ENCODE measurements around the gene AHI1.

The AHI1 gene

DNA sequence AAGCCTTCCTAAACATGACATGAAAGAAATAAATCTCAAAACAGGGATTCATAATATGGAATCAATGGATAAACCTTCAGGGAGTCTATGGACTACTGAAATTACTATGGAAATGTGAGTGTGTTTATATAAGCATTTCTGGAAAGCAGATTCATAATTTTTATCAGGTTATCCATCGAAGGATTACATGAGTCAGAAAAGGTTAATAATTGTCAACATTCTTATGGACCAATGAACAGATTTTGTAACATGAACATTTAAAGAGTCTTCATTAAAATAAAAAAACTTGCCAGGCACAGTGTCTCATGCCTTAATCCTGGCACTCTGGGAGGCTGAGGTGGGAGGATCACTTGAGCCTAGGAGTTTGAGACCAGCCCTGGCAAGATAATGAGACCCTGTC, 84.8 kb downstream of the AHI1 start:
- no peaks in the 10 kb centered on the region for H3K27me3 ChIP-seq (replicated peaks; ENCODE audit: insufficient read depth, low read length)
- no peaks in the 10 kb centered on the region for H3F3A ChIP-seq (ENCODE audit: insufficient read depth, low read length)
- H3K4me2 ChIP-seq (ENCODE audit: low read depth, low read length), result no peak overlapping the region
- H3K9me3 ChIP-seq (replicated peaks; ENCODE audit: insufficient read depth, low read length), result no peaks in the 10 kb centered on the region
- H3K4me3 ChIP-seq (ENCODE audit: low read length), result no peak overlapping the region
- no peak overlapping the region for H2AFZ ChIP-seq (ENCODE audit: low read length)
- H3K9me2 ChIP-seq (replicated peaks; ENCODE audit: insufficient read depth, low read length), result no peaks in the 10 kb centered on the region
- H3K79me2 ChIP-seq (ENCODE audit: low read length), result no peaks in the 10 kb centered on the region
- no peaks in the 10 kb centered on the region for H4K20me1 ChIP-seq (ENCODE audit: insufficient read depth, low read length)
- H3K9ac ChIP-seq (ENCODE audit: low read length), result no peak overlapping the region
- no peak for TF ChIP-seq EZH2phosphoT487 (IDR thresholded peaks at IDR 0.05; ENCODE audit: low read length)
- TF ChIP-seq, protein P1, sequence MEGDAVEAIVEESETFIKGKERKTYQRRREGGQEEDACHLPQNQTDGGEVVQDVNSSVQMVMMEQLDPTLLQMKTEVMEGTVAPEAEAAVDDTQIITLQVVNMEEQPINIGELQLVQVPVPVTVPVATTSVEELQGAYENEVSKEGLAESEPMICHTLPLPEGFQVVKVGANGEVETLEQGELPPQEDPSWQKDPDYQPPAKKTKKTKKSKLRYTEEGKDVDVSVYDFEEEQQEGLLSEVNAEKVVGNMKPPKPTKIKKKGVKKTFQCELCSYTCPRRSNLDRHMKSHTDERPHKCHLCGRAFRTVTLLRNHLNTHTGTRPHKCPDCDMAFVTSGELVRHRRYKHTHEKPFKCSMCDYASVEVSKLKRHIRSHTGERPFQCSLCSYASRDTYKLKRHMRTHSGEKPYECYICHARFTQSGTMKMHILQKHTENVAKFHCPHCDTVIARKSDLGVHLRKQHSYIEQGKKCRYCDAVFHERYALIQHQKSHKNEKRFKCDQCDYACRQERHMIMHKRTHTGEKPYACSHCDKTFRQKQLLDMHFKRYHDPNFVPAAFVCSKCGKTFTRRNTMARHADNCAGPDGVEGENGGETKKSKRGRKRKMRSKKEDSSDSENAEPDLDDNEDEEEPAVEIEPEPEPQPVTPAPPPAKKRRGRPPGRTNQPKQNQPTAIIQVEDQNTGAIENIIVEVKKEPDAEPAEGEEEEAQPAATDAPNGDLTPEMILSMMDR (IDR thresholded peaks at IDR 0.05; ENCODE audit: low read length), result no peak
- no peak for TF ChIP-seq EZH2 (optimal IDR thresholded peaks at IDR 0.05; ENCODE audit: low read depth, low read length)
- DNase-seq, result no peak
- no peak overlapping the region for H3K27ac ChIP-seq (ENCODE audit: low read length)
- peaks cover 10% of the 10 kb centered on the region for H3K4me1 ChIP-seq (ENCODE audit: low read length)
- no peaks in the 10 kb centered on the region for H3K36me3 ChIP-seq (replicated peaks; ENCODE audit: insufficient read depth, low read length)

DNA sequence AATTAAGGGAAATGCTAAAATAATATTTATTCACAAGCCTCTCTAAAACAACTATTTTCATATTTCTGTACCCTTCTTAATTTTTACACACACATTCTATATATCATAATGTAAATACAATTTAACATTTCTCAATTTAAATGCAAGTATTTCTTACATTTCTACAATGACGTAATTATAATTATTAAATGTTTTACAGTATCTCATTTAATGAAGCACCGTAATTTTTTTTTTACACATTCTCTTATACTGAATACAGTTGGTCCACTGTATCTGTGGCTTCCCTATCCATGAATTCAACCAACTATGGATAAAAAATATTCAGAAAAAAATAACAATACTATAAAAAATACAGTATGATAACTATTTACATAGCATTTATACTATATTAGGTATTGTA, 85.7 kb downstream of the AHI1 start:
- Histone ChIP-seq H3K27me3 (replicated peaks; ENCODE audit: insufficient read depth, low read length) (no peaks in the 10 kb centered on the region), H3K9me3 (replicated peaks; ENCODE audit: insufficient read depth, low read length) (no peaks in the 10 kb centered on the region), H3F3A (ENCODE audit: insufficient read depth, low read length) (no peaks in the 10 kb centered on the region), H3K36me3 (replicated peaks; ENCODE audit: insufficient read depth, low read length) (no peaks in the 10 kb centered on the region), H2AFZ (ENCODE audit: low read length) (no peak overlapping the region), H3K9ac (ENCODE audit: low read length) (no peak overlapping the region), H3K4me2 (ENCODE audit: low read depth, low read length) (no peak overlapping the region), H3K9me2 (replicated peaks; ENCODE audit: insufficient read depth, low read length) (no peaks in the 10 kb centered on the region), H4K20me1 (ENCODE audit: insufficient read depth, low read length) (no peaks in the 10 kb centered on the region), H3K4me1 (ENCODE audit: low read length) (peaks cover 10% of the 10 kb centered on the region), H3K27ac (ENCODE audit: low read length) (no peak overlapping the region), H3K79me2 (ENCODE audit: low read length) (no peaks in the 10 kb centered on the region), H3K4me3 (ENCODE audit: low read length) (no peak overlapping the region)
- TF ChIP-seq EZH2phosphoT487 (IDR thresholded peaks at IDR 0.05; ENCODE audit: low read length) (no peak), EZH2 (optimal IDR thresholded peaks at IDR 0.05; ENCODE audit: low read depth, low read length) (no peak)
- TF ChIP-seq, protein P1 (IDR thresholded peaks at IDR 0.05; ENCODE audit: low read length), result no peak
- DNase-seq, result no peak

DNA sequence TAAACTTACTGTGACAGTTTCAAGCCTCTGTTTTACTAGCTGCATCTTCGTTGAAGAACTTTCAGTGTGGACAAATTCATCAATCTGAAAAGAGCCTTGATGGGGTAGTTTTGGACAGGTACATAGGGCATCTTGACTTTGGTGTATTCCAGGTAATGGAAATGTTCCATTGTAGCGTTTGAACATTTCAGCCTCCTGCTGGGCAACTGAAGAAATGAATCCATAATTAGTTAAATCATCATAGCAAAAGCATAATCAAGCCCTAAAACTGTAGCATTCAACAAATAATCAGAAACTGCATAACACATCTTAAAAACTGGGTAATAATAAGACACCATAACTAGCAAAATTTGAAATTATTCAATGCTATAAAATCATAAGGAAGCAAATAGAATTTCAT, 86.2 kb downstream of the AHI1 start:
- Histone ChIP-seq H3K4me2 (ENCODE audit: low read depth, low read length) (no peak overlapping the region), H3K9me3 (replicated peaks; ENCODE audit: insufficient read depth, low read length) (no peaks in the 10 kb centered on the region), H2AFZ (ENCODE audit: low read length) (no peak overlapping the region), H3K4me1 (ENCODE audit: low read length) (peaks cover 10% of the 10 kb centered on the region), H3K4me3 (ENCODE audit: low read length) (no peak overlapping the region), H3K27me3 (replicated peaks; ENCODE audit: insufficient read depth, low read length) (no peaks in the 10 kb centered on the region), H4K20me1 (ENCODE audit: insufficient read depth, low read length) (no peaks in the 10 kb centered on the region), H3K27ac (ENCODE audit: low read length) (no peak overlapping the region), H3K36me3 (replicated peaks; ENCODE audit: insufficient read depth, low read length) (no peaks in the 10 kb centered on the region), H3F3A (ENCODE audit: insufficient read depth, low read length) (no peaks in the 10 kb centered on the region), H3K79me2 (ENCODE audit: low read length) (no peaks in the 10 kb centered on the region), H3K9me2 (replicated peaks; ENCODE audit: insufficient read depth, low read length) (no peaks in the 10 kb centered on the region), H3K9ac (ENCODE audit: low read length) (no peak overlapping the region)
- TF ChIP-seq EZH2phosphoT487 (IDR thresholded peaks at IDR 0.05; ENCODE audit: low read length), result no peak
- TF ChIP-seq EZH2 (optimal IDR thresholded peaks at IDR 0.05; ENCODE audit: low read depth, low read length), result no peak
- TF ChIP-seq, protein P1 (IDR thresholded peaks at IDR 0.05; ENCODE audit: low read length), result peak; percentile 24
- DNase-seq, result no peak
